Measurements from ENCODE around the gene NEURL4.

Gene NEURL4

DNA sequence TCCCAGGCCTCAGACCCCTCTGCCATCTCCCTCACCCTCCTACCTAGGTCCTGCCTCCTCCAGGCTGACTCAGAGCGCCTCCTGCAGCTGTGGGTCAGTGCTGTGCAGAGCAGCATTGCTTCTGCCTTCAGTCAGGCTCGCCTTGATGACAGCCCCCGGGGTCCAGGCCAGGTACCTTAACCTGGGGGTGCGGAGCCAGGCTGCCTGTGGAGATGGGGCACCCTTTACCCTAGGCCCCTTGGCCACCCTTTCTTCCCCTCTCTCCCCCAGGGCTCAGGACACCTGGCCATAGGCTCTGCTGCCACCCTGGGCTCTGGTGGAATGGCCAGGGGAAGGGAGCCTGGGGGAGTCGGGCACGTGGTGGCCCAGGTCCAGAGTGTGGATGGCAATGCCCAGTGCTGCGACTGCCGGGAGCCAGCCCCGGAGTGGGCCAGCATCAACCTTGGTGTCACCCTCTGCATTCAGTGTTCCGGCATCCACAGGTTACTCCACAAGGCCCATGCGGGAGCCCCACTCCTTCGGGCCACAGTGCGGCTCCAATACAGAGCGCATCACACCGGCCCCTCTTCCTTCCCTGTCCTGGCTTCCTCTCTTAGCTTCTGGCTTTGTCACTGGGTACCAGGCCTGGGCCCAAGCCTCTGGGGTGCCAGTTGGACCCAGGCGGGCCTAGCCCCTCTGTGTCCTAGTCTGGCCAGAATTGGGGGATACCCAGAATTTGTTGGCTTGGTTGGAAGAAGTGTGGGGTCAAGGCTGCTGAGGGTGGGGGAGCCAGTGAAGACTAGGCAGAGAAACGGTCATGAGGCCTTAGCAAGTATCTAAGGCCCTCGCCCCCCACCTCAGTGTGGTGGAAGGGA is 17.9 kb upstream of the NEURL4 start:
- TF ChIP-seq, protein P1, sequence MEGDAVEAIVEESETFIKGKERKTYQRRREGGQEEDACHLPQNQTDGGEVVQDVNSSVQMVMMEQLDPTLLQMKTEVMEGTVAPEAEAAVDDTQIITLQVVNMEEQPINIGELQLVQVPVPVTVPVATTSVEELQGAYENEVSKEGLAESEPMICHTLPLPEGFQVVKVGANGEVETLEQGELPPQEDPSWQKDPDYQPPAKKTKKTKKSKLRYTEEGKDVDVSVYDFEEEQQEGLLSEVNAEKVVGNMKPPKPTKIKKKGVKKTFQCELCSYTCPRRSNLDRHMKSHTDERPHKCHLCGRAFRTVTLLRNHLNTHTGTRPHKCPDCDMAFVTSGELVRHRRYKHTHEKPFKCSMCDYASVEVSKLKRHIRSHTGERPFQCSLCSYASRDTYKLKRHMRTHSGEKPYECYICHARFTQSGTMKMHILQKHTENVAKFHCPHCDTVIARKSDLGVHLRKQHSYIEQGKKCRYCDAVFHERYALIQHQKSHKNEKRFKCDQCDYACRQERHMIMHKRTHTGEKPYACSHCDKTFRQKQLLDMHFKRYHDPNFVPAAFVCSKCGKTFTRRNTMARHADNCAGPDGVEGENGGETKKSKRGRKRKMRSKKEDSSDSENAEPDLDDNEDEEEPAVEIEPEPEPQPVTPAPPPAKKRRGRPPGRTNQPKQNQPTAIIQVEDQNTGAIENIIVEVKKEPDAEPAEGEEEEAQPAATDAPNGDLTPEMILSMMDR (IDR thresholded peaks at IDR 0.05; ENCODE audit: low read depth, low read length, poor library complexity, severe bottlenecking): no peak
- no peak for TF ChIP-seq EZH2phosphoT487 (IDR thresholded peaks at IDR 0.05; ENCODE audit: borderline replicate concordance, low read length)
- H3K36me3 ChIP-seq (ENCODE audit: control insufficient read depth, low read length): peaks cover 51% of the 10 kb centered on the region
- H3K27ac ChIP-seq (ENCODE audit: low read depth, low read length): no peak overlapping the region
- no peaks in the 10 kb centered on the region for H3K27me3 ChIP-seq (ENCODE audit: control insufficient read depth, low read length)
- H3K9me3 ChIP-seq (ENCODE audit: control insufficient read depth, insufficient read depth, low read length): no peaks in the 10 kb centered on the region
- H3K79me2 ChIP-seq (ENCODE audit: control insufficient read depth, low read length): no peaks in the 10 kb centered on the region
- peaks cover 9% of the 10 kb centered on the region for H3K4me1 ChIP-seq (ENCODE audit: control insufficient read depth, low read length)
- no peak overlapping the region for H3K4me2 ChIP-seq (ENCODE audit: low read length)
- H3F3A ChIP-seq (ENCODE audit: control insufficient read depth, insufficient read depth): peaks cover 4% of the 10 kb centered on the region; the same call in 1 of the 2 replicates
- H4K20me1 ChIP-seq (ENCODE audit: control insufficient read depth, insufficient read depth, low read depth, low read length): no peaks in the 10 kb centered on the region; the same call in 1 of the 2 replicates
- H3K9me2 ChIP-seq (replicated peaks; ENCODE audit: control insufficient read depth, low read length): no peaks in the 10 kb centered on the region
- H3K4me3 ChIP-seq (ENCODE audit: low read length): no peak overlapping the region

DNA sequence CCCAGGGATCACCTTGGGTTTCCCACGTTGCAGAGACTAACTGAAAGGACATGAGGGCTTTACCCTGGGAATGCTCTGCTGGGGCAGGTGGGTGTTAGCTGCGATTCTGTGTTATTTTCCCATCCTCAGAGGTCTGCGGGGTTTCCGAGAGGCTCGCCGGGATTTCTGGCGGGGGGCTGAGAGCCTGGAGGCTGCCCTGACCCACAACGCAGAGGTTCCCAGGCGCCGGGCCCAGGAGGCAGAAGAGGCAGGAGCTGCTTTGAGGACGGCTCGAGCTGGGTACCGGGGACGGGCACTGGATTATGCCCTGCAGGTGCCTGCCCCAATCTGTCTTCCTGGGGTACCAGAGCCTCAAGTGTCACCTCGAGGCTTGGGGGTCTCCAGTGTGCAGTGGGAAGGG is 14.1 kb upstream of the NEURL4 start:
- Histone ChIP-seq H4K20me1 (ENCODE audit: control insufficient read depth, insufficient read depth, low read depth, low read length) (no peaks in the 10 kb centered on the region; the same call in 1 of the 2 replicates), H3K4me2 (ENCODE audit: low read length) (no peak overlapping the region), H3F3A (ENCODE audit: control insufficient read depth, insufficient read depth) (0 out of 2 replicates have a peak, but pooled peaks cover 4% of the 10 kb centered on the region), H3K9me2 (replicated peaks; ENCODE audit: control insufficient read depth, low read length) (no peaks in the 10 kb centered on the region), H3K36me3 (ENCODE audit: control insufficient read depth, low read length) (peaks cover 62% of the 10 kb centered on the region), H3K9me3 (ENCODE audit: control insufficient read depth, insufficient read depth, low read length) (no peaks in the 10 kb centered on the region), H3K4me1 (ENCODE audit: control insufficient read depth, low read length) (peaks cover 6% of the 10 kb centered on the region), H3K79me2 (ENCODE audit: control insufficient read depth, low read length) (peaks cover 9% of the 10 kb centered on the region), H3K27me3 (ENCODE audit: control insufficient read depth, low read length) (no peaks in the 10 kb centered on the region), H3K4me3 (ENCODE audit: low read length) (no peak overlapping the region), H3K27ac (ENCODE audit: low read depth, low read length) (no peak overlapping the region)
- TF ChIP-seq EZH2phosphoT487 (IDR thresholded peaks at IDR 0.05; ENCODE audit: borderline replicate concordance, low read length): no peak
- TF ChIP-seq, protein P1 (IDR thresholded peaks at IDR 0.05; ENCODE audit: low read depth, low read length, poor library complexity, severe bottlenecking): no peak

DNA sequence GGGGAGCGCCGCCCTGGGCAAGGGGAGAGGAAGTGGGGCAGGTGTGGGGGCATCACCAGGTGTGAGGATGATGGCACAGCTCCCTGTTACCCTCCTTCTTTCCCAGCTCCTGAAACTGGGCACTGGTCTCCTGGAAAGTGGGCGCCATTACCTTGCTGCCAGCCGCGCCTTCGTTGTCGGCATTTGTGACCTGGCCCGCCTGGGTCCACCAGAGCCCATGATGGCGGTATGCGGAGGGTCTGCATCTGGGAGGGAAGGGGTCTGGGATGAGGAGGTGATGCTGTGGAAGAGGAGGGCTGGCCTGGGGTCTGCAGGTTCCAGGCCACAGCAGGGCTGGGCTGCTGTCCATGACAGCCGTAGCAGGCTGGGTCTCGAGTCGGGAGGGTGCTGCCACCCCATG is 12.7 kb upstream of the NEURL4 start:
- H3K27me3 ChIP-seq (ENCODE audit: control insufficient read depth, low read length): no peaks in the 10 kb centered on the region
- H3K4me1 ChIP-seq (ENCODE audit: control insufficient read depth, low read length): peaks cover 19% of the 10 kb centered on the region
- no peak for TF ChIP-seq EZH2phosphoT487 (IDR thresholded peaks at IDR 0.05; ENCODE audit: borderline replicate concordance, low read length)
- TF ChIP-seq, protein P1 (IDR thresholded peaks at IDR 0.05; ENCODE audit: low read depth, low read length, poor library complexity, severe bottlenecking): no peak
- H3K36me3 ChIP-seq (ENCODE audit: control insufficient read depth, low read length): peaks cover 60% of the 10 kb centered on the region
- no peaks in the 10 kb centered on the region for H3K9me2 ChIP-seq (replicated peaks; ENCODE audit: control insufficient read depth, low read length)
- H3F3A ChIP-seq (ENCODE audit: control insufficient read depth, insufficient read depth): peaks cover 7% of the 10 kb centered on the region
- H4K20me1 ChIP-seq (ENCODE audit: control insufficient read depth, insufficient read depth, low read depth, low read length): no peaks in the 10 kb centered on the region; the same call in 1 of the 2 replicates
- H3K9me3 ChIP-seq (ENCODE audit: control insufficient read depth, insufficient read depth, low read length): no peaks in the 10 kb centered on the region
- peaks cover 22% of the 10 kb centered on the region for H3K79me2 ChIP-seq (ENCODE audit: control insufficient read depth, low read length)
- H3K27ac ChIP-seq (ENCODE audit: low read depth, low read length): no peak overlapping the region
- H3K4me3 ChIP-seq (ENCODE audit: low read length): no peak overlapping the region
- H3K4me2 ChIP-seq (ENCODE audit: low read length): no peak overlapping the region
